Colonic mucosa (tissue), 4 donors: ENCODE data around the gene ZNF276. TPM values are rescaled to one million over a fixed set of nuclear protein-coding genes. Genes with fewer than 3 reads are reported as not detected.
"Not testable (repeated sequence)": the region's sequence is repeated elsewhere in the genome, so short reads cannot be mapped to it uniquely, and the experiment has no call there.

ENCODE experiments used
- DNase-seq: peaks from one replicate; pipeline ENCODE4 v3.0.0-alpha.2; 2020
- H3K27ac ChIP-seq: fragments of 200-600 bp; one replicate; pipeline ENCODE4 v1.8.0; 2021
- H3K27me3 ChIP-seq: fragments of 200-600 bp; one replicate; pipeline ENCODE4 v1.8.0; 2021
- H3K36me3 ChIP-seq: fragments of 200-600 bp; one replicate; pipeline ENCODE4 v1.8.0; 2021
- H3K4me1 ChIP-seq: fragments of 200-600 bp; one replicate; pipeline ENCODE4 v1.8.0; 2021; ENCODE audit warnings: mild to moderate bottlenecking
- H3K4me3 ChIP-seq: fragments of 200-600 bp; one replicate; pipeline ENCODE4 v1.8.0; 2021
- H3K9ac ChIP-seq, 2 donors: one replicate each; pipeline ENCODE4 v1.7.0; 2013; ENCODE audit warnings: control low read depth in 2 of 2, low read depth in 2 of 2, low read length in 2 of 2
- H3K9me3 ChIP-seq: fragments of 200-600 bp; one replicate; pipeline ENCODE4 v1.8.0; 2021
- intact Hi-C: fragments of 100-400 bp; cut with DNase I; formaldehyde crosslinking; loops from one replicate; pipeline ENCODE4 v1.14.1; 2022
- total RNA-seq, 2 donors: library from RNA; stranded (reverse); fragmentation: NEBNext Ultra II Directional in 1 of 2; extraction: Animal tissue kit (Norgen Biotek cat#: 25700) in 1 of 2; gene quantifications; one replicate each; pipeline ENCODE4 v1.2.1, GENCODE V29; 2021
- TF ChIP-seq, protein P1 (sequence below): fragments of 200-600 bp; IDR thresholded peaks from one replicate; pipeline ENCODE4 v1.8.0; 2022; ENCODE audit warnings: antibody characterized with exemption, mild to moderate bottlenecking
- donor health status: healthy.
- donor health status: DM: no; HTN: no; CAD: no.
- donor health status: DM: no; HTN: no; CAD: no.

ZNF276 gene
- total RNA-seq, 2 donors from 2014 or later, result 19.2 to 30.6 TPM

DNA sequence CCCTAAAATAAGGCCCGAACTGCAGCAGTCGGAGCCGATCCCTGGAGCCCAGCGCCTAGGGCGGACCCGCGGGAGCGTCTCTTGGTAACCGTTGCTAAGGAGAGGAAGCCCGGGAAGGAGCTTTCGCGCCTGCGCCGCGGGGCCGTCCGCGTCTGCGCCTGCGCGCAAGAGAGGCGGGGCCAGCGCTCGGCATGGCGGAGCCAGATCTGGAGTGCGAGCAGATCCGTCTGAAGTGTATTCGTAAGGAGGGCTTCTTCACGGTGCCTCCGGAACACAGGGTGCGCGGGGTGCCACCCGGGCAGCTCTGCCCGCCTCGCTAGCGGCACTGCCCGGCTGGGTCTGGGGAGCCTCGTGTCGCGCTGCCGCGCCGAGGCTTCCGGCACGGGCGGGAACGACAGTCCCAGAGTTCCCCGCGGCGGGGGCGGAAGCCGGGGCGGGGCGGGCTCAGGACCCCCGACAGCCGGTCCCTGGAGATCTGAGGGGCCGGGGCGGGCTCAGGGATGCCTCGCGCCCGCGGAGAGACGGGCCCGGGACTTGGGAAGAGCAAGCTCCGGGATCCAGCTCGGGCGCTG, 34.7 kb upstream of the ZNF276 start, which contains the start of gene CDK10:
CDK10 (plus strand) TSS at position 170 of the 572 bp plus-strand sequence; CDS start at position 192, 22 bp downstream.
- peaks cover 5% of the 10 kb centered on the region for H3K36me3 ChIP-seq
- peak within 1 kb of the TSS; percentile 90 for H3K27ac ChIP-seq
- DNase-seq, result peak; percentile 94
- peak within 1 kb of the TSS; percentile 95 for H3K4me3 ChIP-seq
- H3K9me3 ChIP-seq, result no peaks in the 10 kb centered on the region
- H3K9ac ChIP-seq, result peak within 1 kb of the TSS; percentile 83 to 85
- H3K27me3 ChIP-seq, result no peaks in the 10 kb centered on the region
- peaks cover 11% of the 10 kb centered on the region for H3K4me1 ChIP-seq
- intact Hi-C loops, result no loop called here
- TF ChIP-seq, protein P1, sequence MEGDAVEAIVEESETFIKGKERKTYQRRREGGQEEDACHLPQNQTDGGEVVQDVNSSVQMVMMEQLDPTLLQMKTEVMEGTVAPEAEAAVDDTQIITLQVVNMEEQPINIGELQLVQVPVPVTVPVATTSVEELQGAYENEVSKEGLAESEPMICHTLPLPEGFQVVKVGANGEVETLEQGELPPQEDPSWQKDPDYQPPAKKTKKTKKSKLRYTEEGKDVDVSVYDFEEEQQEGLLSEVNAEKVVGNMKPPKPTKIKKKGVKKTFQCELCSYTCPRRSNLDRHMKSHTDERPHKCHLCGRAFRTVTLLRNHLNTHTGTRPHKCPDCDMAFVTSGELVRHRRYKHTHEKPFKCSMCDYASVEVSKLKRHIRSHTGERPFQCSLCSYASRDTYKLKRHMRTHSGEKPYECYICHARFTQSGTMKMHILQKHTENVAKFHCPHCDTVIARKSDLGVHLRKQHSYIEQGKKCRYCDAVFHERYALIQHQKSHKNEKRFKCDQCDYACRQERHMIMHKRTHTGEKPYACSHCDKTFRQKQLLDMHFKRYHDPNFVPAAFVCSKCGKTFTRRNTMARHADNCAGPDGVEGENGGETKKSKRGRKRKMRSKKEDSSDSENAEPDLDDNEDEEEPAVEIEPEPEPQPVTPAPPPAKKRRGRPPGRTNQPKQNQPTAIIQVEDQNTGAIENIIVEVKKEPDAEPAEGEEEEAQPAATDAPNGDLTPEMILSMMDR, result no peak

DNA sequence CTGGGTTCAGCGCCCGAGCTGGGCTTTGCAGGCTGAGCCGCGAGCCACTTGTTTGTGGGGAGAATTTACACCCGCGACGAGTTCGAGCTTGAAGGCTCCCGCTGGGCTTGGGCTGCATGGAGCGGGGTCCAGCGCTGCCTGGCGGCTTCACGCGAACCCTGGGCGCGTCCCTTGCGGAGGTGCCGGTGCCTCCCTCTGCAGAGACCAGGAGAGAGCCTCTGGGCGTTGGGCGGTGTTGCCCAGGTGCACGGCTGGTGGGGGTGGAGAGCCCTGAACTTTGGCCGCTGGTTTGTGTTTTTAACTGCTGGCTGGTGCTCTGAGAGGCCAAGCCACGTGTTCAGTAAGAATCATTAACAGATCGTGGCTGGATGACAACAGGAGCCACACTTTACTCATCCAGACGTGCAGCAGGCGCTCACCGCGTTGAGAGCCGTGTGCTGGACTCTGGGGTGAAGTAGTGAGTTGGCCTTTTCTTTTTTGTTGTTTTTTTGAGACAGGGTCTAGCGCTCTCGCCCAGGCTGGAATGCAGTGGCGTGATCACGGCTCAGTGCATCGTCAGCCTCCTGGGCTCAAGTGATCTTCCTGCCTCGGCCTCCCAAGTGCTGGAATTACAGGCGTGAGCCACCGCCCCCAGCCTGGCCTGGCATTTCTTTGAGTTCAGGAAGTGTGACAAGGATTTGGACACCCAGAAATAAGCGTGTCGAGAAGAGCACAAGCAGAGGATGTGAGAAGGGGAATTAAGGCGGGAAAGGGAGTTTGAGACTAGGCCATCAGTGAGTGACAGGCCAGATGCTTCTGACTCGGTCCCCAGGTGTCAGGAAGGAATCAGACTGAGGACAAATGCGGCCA, 34.0 kb upstream of the ZNF276 start:
- intact Hi-C loops, result no loop called here

DNA sequence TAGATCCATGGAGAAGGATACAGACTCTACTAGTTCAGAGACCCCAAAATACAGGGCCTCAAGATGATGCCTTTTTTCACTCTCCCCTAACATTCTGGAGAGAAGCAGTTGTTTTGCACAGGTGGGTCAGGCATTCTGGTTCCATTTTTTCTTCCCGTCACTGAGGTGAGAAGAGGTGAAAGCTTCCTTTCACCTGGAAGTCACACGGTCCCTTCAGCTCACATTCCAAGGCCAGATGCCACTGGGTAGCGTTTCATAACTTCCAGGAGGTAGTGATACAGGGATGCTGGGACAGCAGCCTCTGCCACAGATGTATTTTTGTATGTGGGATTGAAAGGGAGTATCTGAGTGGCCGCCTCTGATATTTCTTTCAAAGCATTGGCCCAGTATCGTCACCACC, 32.9 kb upstream of the ZNF276 start:
- intact Hi-C loops, result no loop called here

More for the DNA sequence above, 34.0 kb upstream of the ZNF276 start:
- H3K4me3 ChIP-seq, result peak overlapping the region; percentile 95
- no peaks in the 10 kb centered on the region for H3K9me3 ChIP-seq
- H3K27ac ChIP-seq, result peak overlapping the region; percentile 90
- no peaks in the 10 kb centered on the region for H3K27me3 ChIP-seq
- peak; percentile 93 for DNase-seq
- TF ChIP-seq, protein P1, result no peak
- peak overlapping the region; percentile 83 to 85 for H3K9ac ChIP-seq
- H3K36me3 ChIP-seq, result peaks cover 11% of the 10 kb centered on the region
- H3K4me1 ChIP-seq, result peaks cover 11% of the 10 kb centered on the region

DNA sequence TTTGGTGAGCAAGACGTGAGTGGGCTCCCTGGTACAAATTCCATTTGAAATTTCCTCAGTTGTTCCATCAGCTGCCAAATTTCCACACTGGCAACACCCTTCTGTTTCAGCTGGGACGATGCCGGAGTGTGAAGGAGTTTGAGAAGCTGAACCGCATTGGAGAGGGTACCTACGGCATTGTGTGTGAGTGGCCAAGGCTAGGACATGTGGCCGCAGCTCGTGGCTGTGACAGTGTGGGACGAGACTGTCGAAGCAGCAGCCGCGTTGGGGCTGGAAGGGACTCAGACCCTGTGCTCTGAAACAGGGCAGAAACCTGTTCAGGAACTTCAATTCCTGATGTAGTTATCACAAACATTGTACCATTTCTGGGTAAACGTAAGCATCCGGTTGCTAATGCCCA, 32.2 kb upstream of the ZNF276 start:
- intact Hi-C loops, result no loop called here
- no peak overlapping the region for H3K4me3 ChIP-seq
- TF ChIP-seq, protein P1, result no peak
- no peaks in the 10 kb centered on the region for H3K27me3 ChIP-seq
- no peak overlapping the region for H3K9ac ChIP-seq
- H3K9me3 ChIP-seq, result no peaks in the 10 kb centered on the region
- peaks cover 11% of the 10 kb centered on the region for H3K4me1 ChIP-seq
- H3K27ac ChIP-seq, result no peak overlapping the region
- DNase-seq, result no peak
- peaks cover 17% of the 10 kb centered on the region for H3K36me3 ChIP-seq

More for the DNA sequence above, 32.9 kb upstream of the ZNF276 start:
- peak overlapping the region in 1 of 2 donors; percentile 21 for H3K9ac ChIP-seq
- peaks cover 11% of the 10 kb centered on the region for H3K4me1 ChIP-seq
- TF ChIP-seq, protein P1, result no peak
- no peaks in the 10 kb centered on the region for H3K9me3 ChIP-seq
- no peaks in the 10 kb centered on the region for H3K27me3 ChIP-seq
- DNase-seq, result no peak
- H3K27ac ChIP-seq, result no peak overlapping the region
- peaks cover 13% of the 10 kb centered on the region for H3K36me3 ChIP-seq
- H3K4me3 ChIP-seq, result no peak overlapping the region

DNA sequence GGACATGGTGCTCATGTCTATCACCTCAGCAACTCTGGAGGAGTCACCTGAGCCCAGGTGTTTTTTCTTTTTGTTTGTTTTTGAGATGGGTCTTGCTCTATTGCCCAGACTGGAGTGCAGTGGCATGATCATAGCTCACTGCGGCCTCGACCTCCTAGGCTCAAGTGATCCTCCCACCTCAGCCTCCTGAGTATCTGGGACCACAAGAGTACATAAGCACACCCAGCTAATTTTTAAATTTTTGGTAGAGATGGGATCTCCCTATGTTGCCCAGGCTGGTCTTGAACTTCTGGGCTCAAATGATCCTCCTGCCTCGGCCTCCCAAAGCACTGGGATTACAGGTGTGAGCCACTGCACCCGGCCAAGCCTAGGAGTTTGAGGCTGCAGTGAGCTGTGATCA, 31.7 kb upstream of the ZNF276 start:
- H3K9ac ChIP-seq, H3K9me3 ChIP-seq, H3K4me3 ChIP-seq, H3K27me3 ChIP-seq, DNase-seq, intact Hi-C loops, H3K27ac ChIP-seq: not testable (repeated sequence)
- peaks cover 17% of the 10 kb centered on the region for H3K36me3 ChIP-seq
- H3K4me1 ChIP-seq, result peaks cover 11% of the 10 kb centered on the region
